HepG2 (cell line): ENCODE results near the gene KCNMA1.

Experiments used
- CTCF ChIP-seq: sonication (generic); formaldehyde crosslinking; IDR thresholded peaks from 2 replicates; pipeline ENCODE4 v1.5.0; 2020; ENCODE audit warnings: mild to moderate bottlenecking, missing genetic modification reagents, moderate library complexity
- DBP ChIP-seq: sonication (generic); formaldehyde crosslinking; IDR thresholded peaks from 2 replicates; pipeline ENCODE4 v1.4.0; 2020; ENCODE audit warnings: missing genetic modification reagents; ENCODE audit errors: not compliant biosample characterization
- HOXA7 ChIP-seq: sonication (generic); formaldehyde crosslinking; IDR thresholded peaks from 2 replicates; pipeline ENCODE4 v1.8.1; 2022; ENCODE audit warnings: mild to moderate bottlenecking, missing genetic modification reagents, moderate library complexity
- JUND ChIP-seq: sonication (generic); formaldehyde crosslinking; IDR thresholded peaks from 2 replicates; pipeline ENCODE4 v1.8.0; 2022; ENCODE audit warnings: mild to moderate bottlenecking, missing genetic modification reagents
- NFYC ChIP-seq: IDR thresholded peaks from 2 replicates; pipeline ENCODE4 v1.6.1; 2016; ENCODE audit warnings: missing genetic modification reagents, missing compliant biosample characterization
- PREB ChIP-seq: sonication (generic); formaldehyde crosslinking; IDR thresholded peaks from 2 replicates; pipeline ENCODE4 v1.4.0; 2020; ENCODE audit warnings: missing genetic modification reagents
- RXRA ChIP-seq: sonication (generic); formaldehyde crosslinking; IDR thresholded peaks from 2 replicates; pipeline ENCODE4 v1.5.1; 2020; ENCODE audit warnings: missing genetic modification reagents

GRCh38 chr10:77599651-77600050 is 38.0 kb downstream of the KCNMA1 start:
- TF ChIP-seq CTCF (CRISPR knock-in tag) (no peak), JUND (CRISPR knock-in tag) (no peak), DBP (CRISPR knock-in tag) (no peak), NFYC (no peak), HOXA7 (CRISPR knock-in tag) (no peak), RXRA (no peak), PREB (CRISPR knock-in tag) (no peak)
